Liver (tissue), 9 donors: Measurements from ENCODE around the gene DNAH1. TPM values are rescaled to one million over a fixed set of nuclear protein-coding genes. Genes with fewer than 3 reads are reported as not detected.

ENCODE experiments used
- DNase-seq: peaks from one replicate; pipeline ENCODE4 v3.0.0-alpha.2; 2017; ENCODE audit warnings: low spot score
- H3K27ac ChIP-seq, 2 donors: one replicate each; pipeline ENCODE4 v1.7.0; 2013; ENCODE audit warnings: inconsistent platforms in 2 of 2, low read length in 2 of 2, control low read depth in 1 of 2, low read depth in 1 of 2, mild to moderate bottlenecking in 1 of 2
- H3K27me3 ChIP-seq, 4 donors: one replicate each; pipeline versions ENCODE4 v1.6.1 to v1.7.0; 2013; ENCODE audit warnings: low read length in 3 of 4, inconsistent platforms in 1 of 4, mild to moderate bottlenecking in 1 of 4, moderate library complexity in 1 of 4; ENCODE audit not compliant: control insufficient read depth in 4 of 4, insufficient read depth in 4 of 4
- H3K36me3 ChIP-seq, 4 donors: one replicate each; pipeline versions ENCODE4 v1.6.1 to v1.7.0; 2013; ENCODE audit warnings: low read length in 3 of 4, mild to moderate bottlenecking in 3 of 4, low read depth in 1 of 4, moderate library complexity in 1 of 4; ENCODE audit not compliant: control insufficient read depth in 4 of 4, insufficient read depth in 3 of 4
- H3K4me1 ChIP-seq, 4 donors: one replicate each; pipeline versions ENCODE4 v1.6.1 to v1.7.0; 2013; ENCODE audit warnings: low read length in 3 of 4, mild to moderate bottlenecking in 3 of 4, moderate library complexity in 1 of 4; ENCODE audit not compliant: control insufficient read depth in 4 of 4, insufficient read depth in 4 of 4
- H3K4me3 ChIP-seq, 3 donors: one replicate each; pipeline versions ENCODE4 v1.6.1 to v1.7.0; 2013; ENCODE audit warnings: low read length in 3 of 3, control low read depth in 1 of 3, low read depth in 1 of 3, mild to moderate bottlenecking in 1 of 3
- H3K9ac ChIP-seq, 2 donors: one replicate each; pipeline ENCODE4 v1.7.0; 2013; ENCODE audit warnings: low read length in 2 of 2, mild to moderate bottlenecking in 2 of 2, moderate library complexity in 2 of 2, control low read depth in 1 of 2, low read depth in 1 of 2
- H3K9me3 ChIP-seq, 4 donors: one replicate each; pipeline versions ENCODE4 v1.6.1 to v1.7.0; 2013; ENCODE audit warnings: low read length in 3 of 4; ENCODE audit not compliant: control insufficient read depth in 4 of 4
- FOXA1 ChIP-seq: IDR thresholded peaks from 2 replicates; pipeline ENCODE4 v1.6.1; 2016; ENCODE audit warnings: antibody characterized with exemption
- FOXA2 ChIP-seq: IDR thresholded peaks from 2 replicates; pipeline ENCODE4 v1.6.1; 2016; ENCODE audit warnings: antibody characterized with exemption
- HNF4A ChIP-seq, 2 donors: conservative IDR thresholded peaks; 2 replicates each; pipeline ENCODE4 v1.6.1; 2016; ENCODE audit warnings: antibody characterized with exemption in 2 of 2, mild to moderate bottlenecking in 2 of 2
- HNF4G ChIP-seq: IDR thresholded peaks from 2 replicates; pipeline ENCODE4 v1.6.1; 2016; ENCODE audit warnings: antibody characterized with exemption
- RAD21 ChIP-seq, 2 donors: IDR thresholded peaks; 2 replicates each; pipeline ENCODE4 v1.6.1; 2016; ENCODE audit warnings: antibody characterized with exemption in 2 of 2, mild to moderate bottlenecking in 2 of 2
- RXRA ChIP-seq, 2 donors: IDR thresholded peaks; 2 replicates each; pipeline ENCODE4 v1.6.1; 2017 to 2018; ENCODE audit warnings: antibody characterized with exemption in 2 of 2, mild to moderate bottlenecking in 1 of 2
- SP1 ChIP-seq: IDR thresholded peaks from 2 replicates; pipeline ENCODE4 v1.6.1; 2018; ENCODE audit warnings: antibody characterized with exemption, mild to moderate bottlenecking
- TAF1 ChIP-seq: conservative IDR thresholded peaks from 2 replicates; pipeline ENCODE4 v1.6.1; 2016; ENCODE audit warnings: antibody characterized with exemption, mild to moderate bottlenecking
- YY1 ChIP-seq: IDR thresholded peaks from 2 replicates; pipeline ENCODE4 v1.6.1; 2016; ENCODE audit warnings: antibody characterized with exemption, mild to moderate bottlenecking
- WGBS: extraction: QIAGEN DNeasy Blood & Tissue Kit; methylation state at CpG from one replicate; pipeline ENCODE4 v1.1.7; 2013; 5-methylcytosine and 5-hydroxymethylcytosine counted together
- polyA plus RNA-seq, 2 donors: library from polyadenylated mRNA; stranded (reverse) in 1 of 2; unstranded in 1 of 2; fragments of 200-250 nt in 1 of 2; fragments of >200 nt in 1 of 2; fragmentation: Nextera tagmentation in 1 of 2; extraction: Ambion mirVana in 1 of 2; gene quantifications; one replicate each; pipeline versions ENCODE4 v1.2.1 to v1.2.3, GENCODE V29; 2013 to 2015
- total RNA-seq, 2 donors: library from RNA; depleted of rRNA; stranded (reverse); fragments of >200 nt; gene quantifications; one replicate each; pipeline ENCODE4 v1.2.3, GENCODE V29; 2014
- TF ChIP-seq, protein P1 (sequence below): IDR thresholded peaks from 2 replicates; pipeline ENCODE4 v1.6.1; 2016; ENCODE audit warnings: antibody characterized with exemption
- TF ChIP-seq, protein P2 (sequence below): fragments of 150-350 bp; IDR thresholded peaks from 2 replicates; pipeline ENCODE4 v1.5.1; 2017; ENCODE audit warnings: improper control_type of control experiment, low read depth, low read length; ENCODE audit not compliant: missing input control
- TF ChIP-seq, protein P3 (sequence below): IDR thresholded peaks from 2 replicates; pipeline ENCODE4 v1.6.1; 2016; ENCODE audit warnings: antibody characterized with exemption
- TF ChIP-seq, protein P4 (sequence below): IDR thresholded peaks from 2 replicates; pipeline ENCODE4 v1.6.1; 2016; ENCODE audit warnings: antibody characterized with exemption
- donor health status: healthy.
- donor health status: healthy.
- donor health status: healthy.
- donor health status: healthy.
- donor health status: healthy.

Gene DNAH1
- total and polyA plus RNA-seq, 4 donors, result 1.5 to 6.0 (median 2.5) TPM

DNA sequence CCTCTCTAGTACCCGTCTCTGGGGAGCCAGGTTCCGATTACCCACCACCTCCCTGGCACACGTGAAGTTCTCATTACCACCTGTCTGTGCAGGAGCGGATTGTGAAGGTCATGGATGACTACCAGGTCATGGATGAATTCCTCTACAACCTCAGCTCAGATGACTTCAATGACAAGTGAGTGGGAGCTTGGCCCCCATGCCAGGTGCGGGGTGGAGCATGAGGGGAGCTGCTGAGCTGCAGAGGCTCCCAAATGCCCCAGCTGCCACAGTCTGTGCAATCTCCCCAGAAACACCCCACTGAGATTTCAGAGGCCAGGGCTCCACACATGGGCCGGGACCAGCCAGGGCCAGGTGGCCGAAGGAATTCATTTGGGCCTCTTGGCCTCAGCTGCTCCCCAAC is 34.3 kb downstream of the DNAH1 start:
- no peaks in the 10 kb centered on the region for H3K9me3 ChIP-seq
- H3K4me1 ChIP-seq, result no peaks in the 10 kb centered on the region
- WGBS, result 98% methylated on average over 7 of the region's 7 CpGs
- DNase-seq, result no peak
- H3K4me3 ChIP-seq, result no peak overlapping the region
- H3K27ac ChIP-seq, result no peak overlapping the region
- peaks cover 7 to 86% (median 21%) of the 10 kb centered on the region in 4 donors for H3K36me3 ChIP-seq
- no peak for TF ChIP-seq FOXA2
- TF ChIP-seq, protein P1, sequence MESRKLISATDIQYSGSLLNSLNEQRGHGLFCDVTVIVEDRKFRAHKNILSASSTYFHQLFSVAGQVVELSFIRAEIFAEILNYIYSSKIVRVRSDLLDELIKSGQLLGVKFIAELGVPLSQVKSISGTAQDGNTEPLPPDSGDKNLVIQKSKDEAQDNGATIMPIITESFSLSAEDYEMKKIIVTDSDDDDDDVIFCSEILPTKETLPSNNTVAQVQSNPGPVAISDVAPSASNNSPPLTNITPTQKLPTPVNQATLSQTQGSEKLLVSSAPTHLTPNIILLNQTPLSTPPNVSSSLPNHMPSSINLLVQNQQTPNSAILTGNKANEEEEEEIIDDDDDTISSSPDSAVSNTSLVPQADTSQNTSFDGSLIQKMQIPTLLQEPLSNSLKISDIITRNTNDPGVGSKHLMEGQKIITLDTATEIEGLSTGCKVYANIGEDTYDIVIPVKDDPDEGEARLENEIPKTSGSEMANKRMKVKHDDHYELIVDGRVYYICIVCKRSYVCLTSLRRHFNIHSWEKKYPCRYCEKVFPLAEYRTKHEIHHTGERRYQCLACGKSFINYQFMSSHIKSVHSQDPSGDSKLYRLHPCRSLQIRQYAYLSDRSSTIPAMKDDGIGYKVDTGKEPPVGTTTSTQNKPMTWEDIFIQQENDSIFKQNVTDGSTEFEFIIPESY, result no peak
- no peak for TF ChIP-seq YY1
- TF ChIP-seq, protein P2, sequence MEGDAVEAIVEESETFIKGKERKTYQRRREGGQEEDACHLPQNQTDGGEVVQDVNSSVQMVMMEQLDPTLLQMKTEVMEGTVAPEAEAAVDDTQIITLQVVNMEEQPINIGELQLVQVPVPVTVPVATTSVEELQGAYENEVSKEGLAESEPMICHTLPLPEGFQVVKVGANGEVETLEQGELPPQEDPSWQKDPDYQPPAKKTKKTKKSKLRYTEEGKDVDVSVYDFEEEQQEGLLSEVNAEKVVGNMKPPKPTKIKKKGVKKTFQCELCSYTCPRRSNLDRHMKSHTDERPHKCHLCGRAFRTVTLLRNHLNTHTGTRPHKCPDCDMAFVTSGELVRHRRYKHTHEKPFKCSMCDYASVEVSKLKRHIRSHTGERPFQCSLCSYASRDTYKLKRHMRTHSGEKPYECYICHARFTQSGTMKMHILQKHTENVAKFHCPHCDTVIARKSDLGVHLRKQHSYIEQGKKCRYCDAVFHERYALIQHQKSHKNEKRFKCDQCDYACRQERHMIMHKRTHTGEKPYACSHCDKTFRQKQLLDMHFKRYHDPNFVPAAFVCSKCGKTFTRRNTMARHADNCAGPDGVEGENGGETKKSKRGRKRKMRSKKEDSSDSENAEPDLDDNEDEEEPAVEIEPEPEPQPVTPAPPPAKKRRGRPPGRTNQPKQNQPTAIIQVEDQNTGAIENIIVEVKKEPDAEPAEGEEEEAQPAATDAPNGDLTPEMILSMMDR, result no peak
- TF ChIP-seq RXRA (IDR thresholded peaks at IDR 0.05), result no peak
- TF ChIP-seq HNF4G, result no peak
- no peak for TF ChIP-seq SP1
- no peak for TF ChIP-seq TAF1
- TF ChIP-seq FOXA1, result no peak
- no peak for TF ChIP-seq RAD21 (IDR thresholded peaks at IDR 0.05)
- TF ChIP-seq, protein P3, sequence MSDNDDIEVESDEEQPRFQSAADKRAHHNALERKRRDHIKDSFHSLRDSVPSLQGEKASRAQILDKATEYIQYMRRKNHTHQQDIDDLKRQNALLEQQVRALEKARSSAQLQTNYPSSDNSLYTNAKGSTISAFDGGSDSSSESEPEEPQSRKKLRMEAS, result no peak
- TF ChIP-seq, protein P4, sequence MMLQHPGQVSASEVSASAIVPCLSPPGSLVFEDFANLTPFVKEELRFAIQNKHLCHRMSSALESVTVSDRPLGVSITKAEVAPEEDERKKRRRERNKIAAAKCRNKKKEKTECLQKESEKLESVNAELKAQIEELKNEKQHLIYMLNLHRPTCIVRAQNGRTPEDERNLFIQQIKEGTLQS, result no peak
- H3K9ac ChIP-seq, result no peak overlapping the region
- H3K27me3 ChIP-seq, result no peaks in the 10 kb centered on the region

DNA sequence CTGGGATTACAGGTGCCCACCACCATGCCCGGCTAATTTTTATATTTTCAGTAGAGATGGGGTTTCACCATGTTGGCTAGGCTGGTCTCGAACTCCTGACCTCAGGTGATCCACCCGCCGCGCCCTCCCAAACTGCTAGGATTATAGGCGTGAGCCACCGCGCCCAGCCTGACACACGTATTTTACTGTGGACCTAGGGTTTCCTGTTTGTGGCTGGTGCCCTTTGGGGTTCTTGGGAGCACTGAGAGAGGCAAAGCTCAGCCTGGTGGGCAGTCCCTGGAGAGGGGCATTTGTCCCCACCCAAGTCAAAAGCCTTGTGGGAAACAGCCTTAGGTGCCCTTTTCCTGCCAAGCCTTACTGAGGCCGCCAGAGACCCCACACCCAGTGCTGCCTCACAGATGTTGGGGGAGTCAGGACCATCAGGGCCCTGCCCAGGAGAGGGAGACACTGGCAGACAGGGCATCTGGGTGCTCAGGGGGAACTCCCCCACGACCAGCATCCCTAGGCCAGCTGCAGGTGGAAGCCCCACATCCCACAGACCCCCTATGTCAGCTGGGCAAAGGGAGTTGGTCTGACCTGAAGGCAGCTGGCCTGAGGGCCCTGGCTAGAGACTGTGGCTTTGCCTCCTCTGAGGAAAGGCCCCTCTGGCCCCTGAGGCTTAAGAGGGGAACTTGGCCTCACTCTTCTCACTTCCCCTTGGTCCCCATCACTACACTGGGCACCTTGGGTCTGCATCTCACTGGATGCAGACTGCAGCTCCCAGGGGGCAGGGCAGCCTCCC is 35.1 kb downstream of the DNAH1 start:
- Histone ChIP-seq H3K4me3 (no peak overlapping the region), H3K9ac (no peak overlapping the region), H3K4me1 (no peaks in the 10 kb centered on the region), H3K27ac (no peak overlapping the region), H3K9me3 (no peaks in the 10 kb centered on the region), H3K36me3 (peaks cover 7 to 88% (median 23%) of the 10 kb centered on the region in 4 donors), H3K27me3 (no peaks in the 10 kb centered on the region)
- WGBS, result 91% methylated on average over 11 of the region's 11 CpGs
- no peak for DNase-seq
- TF ChIP-seq YY1, result no peak
- TF ChIP-seq TAF1, result no peak
- TF ChIP-seq RAD21 (IDR thresholded peaks at IDR 0.05), result no peak
- no peak for TF ChIP-seq HNF4A (conservative IDR thresholded peaks at IDR 0.05)
